Stimulated activated CD4-positive, alpha-beta T cell treated with anti-CD3 and anti-CD28 coated beads, TNF-alpha, amount 100 ng/mL, for 4 hours (primary cell): Measurements from ENCODE around the gene MTSS2.

Experiments
- DNase-seq, 3 experiments: peaks; one replicate each; pipeline ENCODE4 v3.0.0-alpha.2; 2020; ENCODE audit warnings: low read depth in 3 of 3

Gene MTSS2

DNA sequence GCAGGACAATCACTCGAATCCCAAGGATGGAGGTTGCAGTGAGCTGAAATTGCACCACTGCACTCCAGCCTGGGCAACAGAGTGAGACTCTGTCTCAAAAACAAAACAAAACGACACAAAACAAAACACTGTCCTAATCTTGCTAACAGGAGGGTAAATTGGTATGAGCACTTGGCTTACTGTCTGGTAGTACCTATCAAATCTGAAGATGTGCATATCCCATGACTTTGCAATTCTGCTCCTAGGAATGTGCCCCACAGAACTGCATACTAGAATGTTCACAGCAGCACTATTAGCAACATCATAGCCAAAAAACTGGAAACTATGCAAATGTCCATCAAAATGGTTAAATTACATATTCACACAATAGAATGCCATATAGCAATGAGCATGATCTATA, 15.7 kb downstream of the MTSS2 start:
- no peak for DNase-seq

DNA sequence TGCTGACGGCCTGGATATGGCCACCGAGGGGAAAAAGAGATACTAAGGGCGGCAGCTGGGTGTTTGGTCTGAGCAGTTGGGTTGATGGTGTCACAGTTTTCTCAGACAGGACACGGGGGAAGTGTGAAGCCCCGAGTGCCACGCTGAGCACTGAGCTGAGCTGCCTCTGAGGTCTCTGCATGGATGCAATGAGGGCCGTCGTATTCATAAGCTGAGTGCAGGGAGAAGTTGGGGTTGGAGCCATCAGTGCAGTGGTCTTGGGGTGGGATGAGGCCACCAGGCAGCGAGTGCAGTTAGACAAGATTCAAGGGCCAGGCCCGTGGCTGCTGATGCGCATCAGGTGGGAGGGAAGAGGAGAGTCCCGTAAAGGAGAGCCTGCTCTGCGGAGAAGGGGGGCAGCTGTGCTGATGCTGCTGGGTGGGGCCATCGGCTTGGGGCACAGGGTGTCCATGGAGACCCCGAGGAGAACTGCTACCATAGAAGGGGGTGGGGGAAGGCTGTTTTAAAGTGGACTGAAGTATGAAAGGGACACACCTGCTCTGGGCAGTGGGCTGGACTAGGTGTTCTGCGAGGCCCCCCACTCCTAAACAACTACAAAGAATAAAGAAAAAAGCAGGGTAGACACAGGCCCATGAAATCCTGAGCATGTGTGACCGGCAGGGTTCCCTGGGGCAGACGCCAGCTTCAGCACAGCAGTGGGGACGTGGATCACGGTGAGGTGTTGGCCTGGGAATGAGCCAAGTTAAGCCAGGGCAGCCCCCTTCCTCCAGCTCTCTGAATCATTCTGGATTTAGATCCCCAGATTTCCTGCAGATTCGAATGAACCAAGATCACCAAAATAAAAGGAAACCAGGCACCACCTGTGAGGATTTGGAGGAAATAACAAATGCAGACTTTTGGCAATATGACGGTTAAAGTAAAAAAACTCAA, 19.8 kb downstream of the MTSS2 start:
- no peak for DNase-seq

DNA sequence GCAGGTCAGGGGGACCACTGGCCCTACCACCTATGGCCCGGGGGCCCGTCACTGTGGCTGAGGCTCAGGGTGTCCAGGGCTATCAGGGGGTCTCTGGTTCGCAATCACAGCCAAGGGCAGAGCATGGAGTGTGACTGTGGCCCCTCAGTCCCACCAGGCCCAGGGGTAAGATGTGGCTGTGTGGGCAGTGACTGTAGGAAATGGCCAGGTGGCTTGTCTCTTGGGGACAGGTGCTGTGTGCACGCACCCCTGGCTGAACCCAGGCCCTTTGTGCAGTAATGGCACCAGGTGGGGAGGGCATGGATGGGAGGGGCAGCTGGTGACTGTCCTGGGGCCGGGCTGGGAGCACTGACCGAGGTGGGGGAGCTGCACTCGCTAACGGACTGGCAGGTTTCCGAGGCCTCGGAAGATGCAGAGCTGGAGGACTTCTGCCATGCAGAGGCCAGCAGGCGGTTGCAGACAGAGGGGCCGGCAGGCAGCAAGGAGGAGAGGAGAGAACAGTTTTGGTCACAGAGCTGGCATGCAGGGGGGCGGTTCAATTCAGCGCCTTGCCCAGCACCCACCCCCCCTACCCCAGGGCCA, 20.6 kb downstream of the MTSS2 start:
- DNase-seq: no peak

DNA sequence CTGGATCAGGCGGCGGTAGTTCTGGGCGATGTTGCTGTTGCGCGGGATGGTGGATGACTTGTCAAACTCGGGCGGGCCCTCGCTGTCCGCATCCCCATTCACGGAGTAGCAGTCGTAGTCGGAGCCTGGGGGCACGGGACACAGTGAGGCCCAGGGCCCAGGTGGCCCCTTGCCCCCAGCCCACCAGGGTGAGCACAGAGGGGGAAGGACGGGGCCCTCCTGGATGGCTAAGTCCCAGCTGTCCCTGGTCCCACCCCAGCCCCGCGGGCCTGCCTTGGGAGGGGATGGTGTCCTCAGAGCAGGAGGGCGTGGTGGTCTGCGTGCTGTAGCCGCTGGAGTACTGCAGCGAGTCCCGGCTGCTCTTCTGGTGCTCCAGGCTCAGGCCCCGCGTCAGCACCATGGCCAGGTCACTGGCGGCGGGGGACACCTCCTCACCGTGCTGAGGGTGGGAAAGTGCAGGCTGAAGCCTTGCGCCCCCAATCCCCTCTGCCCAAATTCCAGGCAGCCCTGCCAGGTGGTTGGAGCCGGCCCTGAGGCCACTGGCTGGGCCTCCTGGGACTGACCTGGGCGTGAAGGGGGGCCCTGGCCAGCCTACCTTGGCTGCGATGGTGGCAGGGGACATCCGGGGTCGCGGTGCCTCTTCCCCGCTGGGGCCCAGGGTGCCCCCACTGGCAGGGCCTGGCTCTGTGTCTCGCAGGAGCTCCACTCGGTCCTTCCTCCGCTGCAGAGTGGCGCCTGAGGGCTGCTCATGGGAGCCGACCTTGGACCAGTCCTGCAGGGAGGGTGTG, 21.3 kb downstream of the MTSS2 start:
- DNase-seq: no peak

DNA sequence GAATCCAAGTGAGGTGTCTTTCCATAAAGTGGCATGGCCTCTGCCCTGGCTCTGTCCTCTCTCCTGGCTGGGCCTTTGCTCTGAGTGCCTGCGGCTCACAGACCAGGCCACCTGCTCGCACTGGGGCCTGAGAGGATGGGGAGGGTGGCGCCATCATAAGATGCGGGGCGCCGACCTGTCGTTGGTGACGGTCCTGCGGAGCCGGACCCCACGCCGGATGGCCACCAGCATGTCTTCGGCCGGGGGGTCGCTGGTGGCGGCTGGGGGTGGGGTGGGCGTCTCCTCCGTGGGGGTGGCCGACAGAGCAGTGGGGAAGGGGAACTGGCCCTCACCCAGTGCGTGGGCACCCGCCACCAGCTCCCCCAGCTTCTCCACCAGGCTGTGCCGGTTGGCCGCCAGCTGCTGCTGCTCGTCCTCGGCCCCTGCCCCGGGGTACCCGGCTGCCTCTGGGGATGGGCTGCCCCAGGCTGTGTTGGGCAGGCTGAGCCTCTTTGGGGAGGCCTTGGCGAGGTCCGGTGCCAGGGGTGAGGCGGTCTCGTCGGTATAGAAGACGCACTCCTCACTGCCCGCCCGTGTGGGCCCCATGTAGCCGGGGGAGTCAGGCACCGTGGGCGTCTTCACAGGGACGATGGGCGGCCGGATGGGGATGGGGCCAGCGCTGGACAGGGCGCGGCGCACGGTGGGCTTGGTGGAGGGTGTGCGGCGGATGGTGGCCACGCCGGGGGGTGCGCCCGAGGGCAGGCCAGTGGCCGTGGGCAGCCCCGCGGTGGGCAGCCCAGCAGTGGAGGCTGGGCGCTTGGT, 22.1 kb downstream of the MTSS2 start:
- DNase-seq: no peak

DNA sequence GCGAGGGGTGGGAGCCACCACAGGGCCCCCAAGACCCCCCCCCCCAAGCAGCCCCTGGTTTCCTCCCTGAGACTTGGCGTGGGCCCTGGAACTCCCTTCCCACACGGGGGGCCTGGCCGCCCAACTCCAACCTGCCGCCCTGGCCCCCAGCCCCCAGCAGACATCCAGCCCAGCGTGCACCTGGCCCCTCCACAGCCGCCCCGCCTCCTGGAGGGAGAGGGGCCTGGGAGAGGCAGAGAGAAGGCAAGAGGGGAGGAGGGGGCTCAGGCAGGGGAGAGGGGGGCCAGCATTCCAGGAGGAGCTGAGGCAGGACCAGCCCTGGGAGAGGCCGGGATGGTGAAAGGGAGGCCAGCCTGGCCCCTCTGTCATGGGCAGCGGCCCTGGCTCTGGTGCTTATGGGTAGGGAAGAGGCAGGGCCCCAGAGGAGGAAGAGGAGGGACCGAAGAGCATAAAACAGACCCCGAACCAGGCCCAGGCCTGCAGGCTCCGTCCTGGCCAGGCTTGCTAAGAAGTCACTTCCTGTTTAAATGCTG, 22.8 kb downstream of the MTSS2 start:
- DNase-seq: no peak

DNA sequence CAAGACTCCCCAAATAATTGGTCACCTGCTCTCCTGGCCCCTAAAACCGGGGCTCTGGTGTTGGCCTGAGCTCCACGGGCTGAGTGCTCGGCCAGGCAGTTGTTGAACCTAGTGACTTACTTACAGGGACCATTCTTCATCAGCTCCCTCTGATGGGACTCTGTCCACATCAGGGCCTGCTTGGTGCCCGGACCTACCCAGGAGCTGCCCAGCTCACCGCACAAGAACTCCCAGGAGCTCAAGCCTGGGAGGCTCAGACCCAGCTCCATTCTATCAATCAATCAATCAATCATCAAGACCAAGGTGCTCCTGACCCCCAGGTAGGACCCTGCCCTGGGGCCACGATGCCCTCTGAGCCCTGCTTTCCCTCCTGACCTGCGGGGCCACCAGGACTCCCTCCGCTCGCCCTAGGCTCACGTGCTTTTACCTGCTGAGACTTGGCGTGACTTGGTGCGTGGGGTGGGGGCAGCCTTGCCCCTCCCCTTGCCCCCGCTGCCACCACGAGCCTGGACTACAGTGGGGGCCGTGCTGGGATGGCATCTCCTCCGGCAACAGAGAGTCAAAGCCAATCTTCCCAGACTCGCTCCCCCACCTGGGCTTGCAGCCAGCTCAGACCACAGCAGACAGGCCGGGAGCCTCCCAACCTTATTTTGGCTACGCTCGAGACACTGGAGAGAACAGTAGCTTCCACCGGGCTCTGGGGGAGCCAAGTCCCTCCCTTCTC, 23.8 kb downstream of the MTSS2 start:
- DNase-seq: no peak

DNA sequence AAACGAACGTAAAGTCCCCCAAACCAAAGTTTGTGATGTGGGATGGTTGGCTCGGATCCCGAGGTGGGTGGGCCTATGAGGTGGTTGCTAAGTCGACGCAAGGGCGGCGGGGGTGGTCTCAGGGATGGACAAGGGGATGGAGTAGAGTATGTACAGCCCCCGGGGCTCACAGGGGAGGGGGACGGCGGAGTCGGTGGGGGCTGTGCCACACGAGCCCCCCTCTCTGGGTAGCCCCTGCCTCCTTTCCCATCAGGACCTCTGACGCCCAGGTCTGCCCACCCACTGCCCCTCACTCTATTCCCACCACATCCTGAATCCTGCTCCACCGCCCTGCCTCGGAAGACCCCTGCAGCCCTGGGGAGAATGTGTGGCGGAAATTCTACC, 24.3 kb downstream of the MTSS2 start:
- no peak for DNase-seq

DNA sequence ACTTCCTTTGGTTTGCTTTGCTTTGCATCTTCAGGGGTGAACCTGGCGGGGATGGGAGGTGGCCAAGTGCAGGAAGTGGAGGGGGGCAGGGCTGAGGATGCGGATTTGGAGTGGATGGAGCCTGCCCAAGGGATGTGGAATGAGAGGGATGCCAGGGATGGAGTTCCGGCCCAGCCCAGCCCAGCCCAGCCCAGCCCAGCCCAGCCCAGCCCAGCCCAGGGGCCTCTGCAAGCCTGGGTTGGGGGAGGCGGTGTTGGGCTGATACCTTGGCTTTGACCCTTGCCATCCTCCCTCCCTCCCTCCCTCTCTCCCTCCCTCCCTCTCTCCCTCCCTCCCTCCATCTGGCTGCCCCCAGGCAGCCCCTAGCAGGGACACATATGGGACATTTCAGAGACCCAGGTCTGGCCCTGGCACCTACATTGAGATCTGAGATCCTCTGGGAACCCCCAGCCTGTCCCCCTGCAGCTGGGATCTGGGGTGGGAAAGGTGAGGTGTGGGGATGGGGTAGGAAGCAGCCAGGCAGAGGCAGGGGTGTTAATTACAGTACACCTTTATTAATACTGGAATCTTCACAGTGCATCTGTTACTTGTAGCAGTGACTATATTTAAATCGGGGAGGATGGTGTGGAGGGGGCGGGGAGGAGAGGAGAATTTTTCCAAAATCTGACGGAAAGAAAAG, 25.0 kb downstream of the MTSS2 start:
- no peak for DNase-seq

DNA sequence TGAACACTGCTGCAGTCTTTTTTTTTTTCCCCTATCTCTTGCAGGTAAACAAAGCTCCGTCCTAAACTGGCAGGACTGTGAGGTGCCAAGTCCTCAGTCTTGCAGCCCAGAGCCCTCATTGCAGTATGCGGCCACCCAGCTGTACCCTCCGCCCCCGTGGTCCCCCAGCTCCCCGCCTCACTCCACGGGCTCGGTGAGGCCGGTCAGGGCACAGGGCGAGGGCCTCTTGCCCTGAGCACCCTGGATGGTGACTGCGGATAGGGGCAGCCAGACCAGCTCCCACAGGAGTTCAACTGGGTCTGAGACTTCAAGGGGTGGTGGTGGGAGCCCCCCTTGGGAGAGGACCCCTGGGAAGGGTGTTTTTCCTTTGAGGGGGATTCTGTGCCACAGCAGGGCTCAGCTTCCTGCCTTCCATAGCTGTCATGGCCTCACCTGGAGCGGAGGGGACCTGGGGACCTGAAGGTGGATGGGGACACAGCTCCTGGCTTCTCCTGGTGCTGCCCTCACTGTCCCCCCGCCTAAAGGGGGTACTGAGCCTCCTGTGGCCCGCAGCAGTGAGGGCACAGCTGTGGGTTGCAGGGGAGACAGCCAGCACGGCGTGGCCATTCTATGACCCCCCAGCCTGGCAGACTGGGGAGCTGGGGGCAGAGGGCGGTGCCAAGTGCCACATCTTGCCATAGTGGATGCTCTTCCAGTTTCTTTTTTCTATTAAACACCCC, 25.7 kb downstream of the MTSS2 start:
- no peak for DNase-seq

DNA sequence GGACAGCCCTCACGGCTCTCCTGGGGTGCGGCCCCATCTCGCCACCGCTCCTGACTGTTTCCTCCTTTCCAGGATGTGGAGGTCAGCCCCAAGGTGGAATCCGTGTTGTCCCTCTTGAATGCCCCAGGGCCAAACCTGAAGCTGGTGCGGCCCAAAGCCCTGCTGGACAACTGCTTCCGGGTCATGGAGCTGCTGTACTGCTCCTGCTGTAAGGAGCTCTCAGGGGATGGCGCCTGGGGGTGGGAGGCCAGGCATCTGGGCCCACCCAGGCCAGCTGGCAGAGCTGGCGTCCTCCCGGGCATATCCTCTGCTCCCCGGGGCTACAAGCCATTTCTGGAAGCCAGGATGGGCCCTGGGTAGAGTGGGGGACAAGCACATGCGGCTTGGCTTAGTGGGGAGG, 26.3 kb downstream of the MTSS2 start:
- no peak for DNase-seq

DNA sequence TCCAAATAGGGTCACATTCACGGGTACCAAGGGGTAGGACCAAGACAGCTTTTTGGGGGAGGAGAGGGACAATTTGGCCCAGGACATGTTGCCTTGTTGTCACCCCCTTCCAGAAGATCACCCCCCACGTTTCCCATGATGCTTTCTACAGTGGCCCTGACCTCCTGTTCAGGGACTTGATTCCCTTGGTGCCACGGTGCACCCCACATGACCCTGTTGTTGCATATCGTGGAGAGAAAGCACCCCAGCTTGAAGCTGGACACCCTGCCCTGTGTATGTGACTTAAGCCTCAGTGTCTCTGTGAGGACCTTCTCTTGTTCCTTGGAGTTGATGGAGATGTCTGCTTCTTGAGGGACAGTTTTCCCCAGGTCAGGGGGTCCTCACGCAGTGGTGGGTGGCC, 26.9 kb downstream of the MTSS2 start:
- no peak for DNase-seq

DNA sequence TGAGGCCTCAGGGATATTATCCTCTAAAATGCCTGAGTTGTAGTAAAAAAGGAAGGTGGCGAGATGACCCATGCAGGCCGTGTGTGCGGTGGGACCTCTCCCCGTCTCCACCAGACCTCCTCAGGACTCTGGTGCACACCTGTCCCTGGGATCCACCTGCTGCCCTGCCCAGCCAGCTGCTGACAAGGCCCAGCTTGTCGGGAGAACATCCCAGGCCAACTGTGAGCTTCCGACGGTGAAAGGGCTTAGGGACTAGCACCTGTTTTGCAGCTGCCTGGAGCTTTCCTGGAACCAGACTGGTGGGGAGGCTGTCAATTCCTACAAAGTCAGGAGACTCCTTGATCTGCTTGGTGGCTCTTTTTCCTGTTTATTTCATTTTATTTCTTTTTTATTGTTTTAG, 27.9 kb downstream of the MTSS2 start:
- no peak for DNase-seq

DNA sequence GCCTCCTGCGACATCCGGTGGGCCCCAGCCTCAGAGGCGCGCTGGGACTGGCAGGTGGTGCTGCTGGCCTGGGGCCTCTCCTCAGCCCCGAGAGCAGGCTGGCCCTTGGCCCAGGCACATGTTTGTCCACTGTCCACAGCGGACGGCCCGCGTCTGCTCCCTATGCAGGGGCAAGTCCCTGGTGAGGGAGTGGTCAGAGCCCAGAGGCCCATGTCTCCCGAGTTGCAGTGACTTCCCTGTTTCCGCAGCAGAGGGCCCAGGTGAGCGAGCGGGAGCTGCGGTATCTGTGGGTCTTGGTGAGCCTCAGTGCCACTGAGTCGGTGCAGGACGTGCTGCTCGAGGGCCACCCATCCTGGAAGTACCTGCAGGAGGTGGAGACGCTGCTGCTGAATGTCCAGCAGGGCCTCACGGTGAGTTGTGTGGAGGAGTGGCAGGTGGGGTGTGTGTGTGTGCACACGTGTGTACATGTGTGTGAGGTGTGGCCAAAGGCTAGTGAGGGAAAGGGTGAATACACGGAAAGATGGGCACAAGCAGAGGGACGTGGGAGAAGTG, 29.1 kb downstream of the MTSS2 start:
- no peak for DNase-seq

DNA sequence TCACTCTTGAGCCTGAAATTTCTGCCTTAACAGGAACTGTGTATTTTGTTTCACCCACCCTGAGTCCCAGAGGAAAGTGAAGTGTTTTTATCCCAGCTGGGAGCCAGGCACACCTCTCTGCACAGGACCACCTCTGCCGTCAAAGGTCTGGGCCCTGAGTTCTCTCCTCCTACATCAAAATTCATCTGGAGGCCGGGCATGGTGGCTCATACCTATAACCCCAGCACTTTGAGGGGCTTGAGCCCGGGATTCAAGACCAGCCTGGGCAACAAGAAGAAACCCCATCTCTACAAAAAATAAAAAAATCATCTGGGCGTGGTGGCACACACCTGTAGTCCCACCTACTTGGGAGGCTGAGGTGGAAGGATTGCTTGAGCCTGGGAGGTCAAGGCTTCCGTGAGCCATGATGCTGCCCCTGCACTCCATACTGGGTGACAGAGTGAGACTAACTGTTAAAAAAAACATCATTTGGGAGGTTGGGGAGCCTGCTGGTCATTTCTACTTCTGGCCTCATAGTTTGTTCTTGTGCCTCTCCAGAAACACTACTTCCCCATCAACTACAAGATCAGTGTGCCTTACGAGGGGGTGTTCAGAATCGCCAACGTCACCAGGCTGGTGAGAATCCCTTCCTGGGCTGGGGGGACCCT, 29.7 kb downstream of the MTSS2 start:
- DNase-seq: no peak

DNA sequence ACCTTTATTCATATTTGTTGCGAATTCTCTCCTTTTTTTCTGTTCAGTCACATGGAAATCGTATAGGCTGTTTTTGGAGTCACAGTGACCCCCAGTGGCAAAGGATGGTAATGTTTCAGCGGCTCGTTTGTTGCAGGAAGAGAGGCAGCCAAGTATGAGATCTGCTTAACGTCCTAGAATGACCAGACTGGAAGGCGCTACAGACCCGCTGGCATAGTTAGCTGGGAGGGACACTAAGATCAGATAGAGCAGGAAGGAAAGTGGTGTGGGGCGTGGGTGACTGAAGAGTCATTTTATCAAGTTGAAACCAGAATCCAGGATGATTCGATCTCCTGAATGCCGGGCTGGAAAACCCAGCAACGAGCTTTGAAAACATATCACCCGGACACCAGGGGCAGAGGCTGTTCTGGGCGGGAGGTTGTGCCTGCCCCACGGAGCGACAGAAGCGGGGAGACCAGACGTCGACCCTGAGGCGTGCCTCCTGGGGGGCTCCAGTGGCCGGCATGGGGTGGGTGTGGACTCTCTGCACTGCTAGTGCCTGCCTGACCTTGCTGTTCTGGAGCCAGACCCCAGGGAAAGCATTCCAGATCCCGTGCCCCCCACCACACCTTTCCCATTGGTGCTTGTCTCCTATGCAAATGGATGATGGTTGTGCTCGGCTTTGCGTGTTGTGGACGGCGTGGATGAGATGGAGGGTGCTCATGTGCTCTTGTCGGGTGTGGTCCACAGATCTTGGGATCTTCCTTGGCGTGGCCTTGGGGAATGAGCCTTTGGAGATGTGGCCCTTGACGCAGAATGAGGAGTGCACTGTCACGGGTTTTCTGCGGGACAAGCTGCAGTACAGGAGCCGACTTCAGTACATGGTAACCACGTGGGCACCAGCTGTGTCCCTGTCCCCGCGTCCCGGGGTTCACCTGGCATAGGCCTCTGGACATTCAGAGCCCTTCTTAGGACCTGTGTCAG, 31.8 kb downstream of the MTSS2 start:
- DNase-seq: peak; percentile 56 to 59 (median 58)

DNA sequence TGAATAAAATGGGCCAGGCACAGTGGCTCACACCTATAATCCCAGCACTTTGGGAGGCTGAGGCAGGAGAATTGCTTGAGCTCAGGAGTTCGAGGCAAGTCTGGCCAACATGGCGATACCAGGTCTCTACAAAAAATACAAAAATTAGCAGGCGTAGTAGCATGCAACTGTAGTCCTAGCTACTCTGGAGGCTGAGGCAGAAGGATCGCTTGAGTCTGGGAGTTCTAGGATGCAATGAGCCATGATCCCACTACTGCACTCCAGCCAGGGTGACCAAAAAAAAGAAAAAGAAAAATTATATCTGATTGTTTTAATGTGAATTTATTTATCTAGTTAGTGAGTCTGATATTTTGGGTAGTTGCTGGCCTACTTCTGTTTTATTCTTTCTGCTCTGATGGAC, 32.4 kb downstream of the MTSS2 start:
- no peak for DNase-seq

DNA sequence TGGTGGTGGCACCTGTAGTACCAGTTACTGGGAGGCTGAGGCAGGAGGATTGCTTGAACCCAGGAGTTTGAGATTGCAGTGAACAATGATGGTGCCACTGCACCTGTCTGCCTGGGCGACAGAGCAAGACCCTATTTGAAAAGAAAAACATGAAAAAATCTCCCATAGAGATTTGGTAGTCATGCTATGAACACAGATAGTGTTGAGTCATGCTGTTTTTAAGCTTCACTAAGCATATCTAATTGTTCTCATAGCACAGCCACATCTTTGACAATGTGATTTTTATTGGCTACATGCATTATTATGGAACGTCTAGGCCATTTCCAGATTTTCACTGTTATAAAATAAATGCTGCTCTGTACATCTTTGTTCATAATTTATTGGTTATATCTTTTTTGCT, 33.5 kb downstream of the MTSS2 start:
- no peak for DNase-seq
